Ovary (tissue), 3 donors: Measurements from ENCODE around the gene KCNQ4.

Source experiments
- EP300 ChIP-seq: sonication (generic); formaldehyde crosslinking; IDR thresholded peaks from one replicate; pipeline ENCODE4 v1.6.1; 2017; ENCODE audit warnings: antibody characterized with exemption
- POLR2A ChIP-seq: fragments of 450-650 bp; IDR thresholded peaks from one replicate; pipeline ENCODE4 v1.6.1; 2017; ENCODE audit warnings: antibody characterized with exemption, mild to moderate bottlenecking, moderate library complexity
- TF ChIP-seq, protein P1 (sequence below), 3 donors: fragments of 450-650 bp in 2 of 3; fragments of 200-600 bp in 1 of 3; IDR thresholded peaks; one replicate each; pipeline versions ENCODE4 v1.5.1 to v1.8.0; 2016 to 2022; ENCODE audit warnings: antibody characterized with exemption in 3 of 3, mild to moderate bottlenecking in 1 of 3
- donor health status: DM: no; HTN: no; CAD: no.

GRCh38 chr1:40847023-40847745, 63.6 kb downstream of the KCNQ4 start:
- TF ChIP-seq, protein P1, sequence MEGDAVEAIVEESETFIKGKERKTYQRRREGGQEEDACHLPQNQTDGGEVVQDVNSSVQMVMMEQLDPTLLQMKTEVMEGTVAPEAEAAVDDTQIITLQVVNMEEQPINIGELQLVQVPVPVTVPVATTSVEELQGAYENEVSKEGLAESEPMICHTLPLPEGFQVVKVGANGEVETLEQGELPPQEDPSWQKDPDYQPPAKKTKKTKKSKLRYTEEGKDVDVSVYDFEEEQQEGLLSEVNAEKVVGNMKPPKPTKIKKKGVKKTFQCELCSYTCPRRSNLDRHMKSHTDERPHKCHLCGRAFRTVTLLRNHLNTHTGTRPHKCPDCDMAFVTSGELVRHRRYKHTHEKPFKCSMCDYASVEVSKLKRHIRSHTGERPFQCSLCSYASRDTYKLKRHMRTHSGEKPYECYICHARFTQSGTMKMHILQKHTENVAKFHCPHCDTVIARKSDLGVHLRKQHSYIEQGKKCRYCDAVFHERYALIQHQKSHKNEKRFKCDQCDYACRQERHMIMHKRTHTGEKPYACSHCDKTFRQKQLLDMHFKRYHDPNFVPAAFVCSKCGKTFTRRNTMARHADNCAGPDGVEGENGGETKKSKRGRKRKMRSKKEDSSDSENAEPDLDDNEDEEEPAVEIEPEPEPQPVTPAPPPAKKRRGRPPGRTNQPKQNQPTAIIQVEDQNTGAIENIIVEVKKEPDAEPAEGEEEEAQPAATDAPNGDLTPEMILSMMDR (IDR thresholded peaks at IDR 0.05) = no peak
- TF ChIP-seq EP300 (no peak), POLR2A (no peak)
